Measurements from ENCODE around the gene SLC9A3.

DNA sequence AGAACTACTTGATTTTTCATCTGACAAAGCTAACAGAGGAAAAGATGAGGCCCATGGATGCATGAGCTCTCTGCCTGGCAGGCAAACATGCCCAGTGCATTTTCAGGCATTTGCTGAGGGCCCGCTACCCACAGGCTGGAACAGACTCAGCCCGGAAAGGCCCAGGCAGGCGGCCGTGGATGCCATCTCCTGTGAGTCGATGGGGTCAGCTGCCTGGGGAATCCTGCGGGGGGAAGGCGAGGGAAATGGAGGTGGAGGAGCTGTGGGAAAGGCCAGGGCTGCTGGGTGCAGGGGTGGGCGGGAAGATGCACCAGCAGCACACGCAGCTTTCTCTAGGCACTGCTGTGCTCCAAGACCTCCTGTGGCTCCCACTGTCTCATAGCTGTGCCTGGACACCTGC lies 13.7 kb downstream of the SLC9A3 start:
- TF ChIP-seq FOXM1 (IDR thresholded peaks at IDR 0.05; ENCODE audit: borderline replicate concordance) (no peak), SUZ12 (IDR thresholded peaks at IDR 0.05) (no peak), SP1 (IDR thresholded peaks at IDR 0.05) (no peak)
